Stimulated activated CD4-positive, alpha-beta T cell treated with anti-CD3 and anti-CD28 coated beads, Interleukin-2, amount 100 ng/mL, for 4 hours (primary cell): ENCODE measurements around the gene EVX2.

ENCODE experiments used
- DNase-seq: peaks from one replicate; pipeline ENCODE4 v3.0.0-alpha.2; 2020; ENCODE audit warnings: low read depth

Gene EVX2

GRCh38 chr2:176122052-176122682 lies 38.4 kb upstream of the EVX2 start:
- DNase-seq = no peak

- no peak for DNase-seq
Observed at GRCh38 chr2:176121190-176122051, 37.7 kb upstream of the EVX2 start.

GRCh38 chr2:176120364-176121189 lies 36.8 kb upstream of the EVX2 start:
- no peak for DNase-seq

- no peak for DNase-seq
Observed at GRCh38 chr2:176118601-176119339, 35.0 kb upstream of the EVX2 start.

- DNase-seq = no peak
Observed at GRCh38 chr2:176117823-176118371, 34.1 kb upstream of the EVX2 start.

- DNase-seq = no peak
Observed at GRCh38 chr2:176117162-176117822, 33.5 kb upstream of the EVX2 start.

- DNase-seq = no peak
Observed at GRCh38 chr2:176115883-176116813, 32.4 kb upstream of the EVX2 start, which contains the start of gene HOXD10. Gene HOXD10, plus strand, starts transcription at chr2:176116778. Its CDS starts 56 bp downstream, at chr2:176116834.

- no peak for DNase-seq
Observed at GRCh38 chr2:176114930-176115625, 31.3 kb upstream of the EVX2 start.

- DNase-seq = no peak
Observed at GRCh38 chr2:176114120-176114929, 30.6 kb upstream of the EVX2 start.

GRCh38 chr2:176112375-176113302 lies 28.9 kb upstream of the EVX2 start:
- no peak for DNase-seq

GRCh38 chr2:176111846-176112374 lies 28.1 kb upstream of the EVX2 start:
- no peak for DNase-seq

- no peak for DNase-seq
Observed at GRCh38 chr2:176111309-176111663, 27.5 kb upstream of the EVX2 start.

GRCh38 chr2:176110415-176111308 lies 26.9 kb upstream of the EVX2 start:
- DNase-seq = no peak

- no peak for DNase-seq
Observed at GRCh38 chr2:176109946-176110345, 26.2 kb upstream of the EVX2 start.

GRCh38 chr2:176109192-176109901 lies 25.6 kb upstream of the EVX2 start:
- no peak for DNase-seq
